Measurements from ENCODE around the gene PRADC1. TPM values are rescaled to one million over a fixed set of nuclear protein-coding genes. Genes with fewer than 3 reads are reported as not detected.

The PRADC1 gene
- total and polyA plus RNA-seq, 9 of the 15 experiments (the other 6 are each of a cell fraction or from before 2014, with no cell fraction given), result 7.3 to 47.4 (median 34.2) TPM

DNA sequence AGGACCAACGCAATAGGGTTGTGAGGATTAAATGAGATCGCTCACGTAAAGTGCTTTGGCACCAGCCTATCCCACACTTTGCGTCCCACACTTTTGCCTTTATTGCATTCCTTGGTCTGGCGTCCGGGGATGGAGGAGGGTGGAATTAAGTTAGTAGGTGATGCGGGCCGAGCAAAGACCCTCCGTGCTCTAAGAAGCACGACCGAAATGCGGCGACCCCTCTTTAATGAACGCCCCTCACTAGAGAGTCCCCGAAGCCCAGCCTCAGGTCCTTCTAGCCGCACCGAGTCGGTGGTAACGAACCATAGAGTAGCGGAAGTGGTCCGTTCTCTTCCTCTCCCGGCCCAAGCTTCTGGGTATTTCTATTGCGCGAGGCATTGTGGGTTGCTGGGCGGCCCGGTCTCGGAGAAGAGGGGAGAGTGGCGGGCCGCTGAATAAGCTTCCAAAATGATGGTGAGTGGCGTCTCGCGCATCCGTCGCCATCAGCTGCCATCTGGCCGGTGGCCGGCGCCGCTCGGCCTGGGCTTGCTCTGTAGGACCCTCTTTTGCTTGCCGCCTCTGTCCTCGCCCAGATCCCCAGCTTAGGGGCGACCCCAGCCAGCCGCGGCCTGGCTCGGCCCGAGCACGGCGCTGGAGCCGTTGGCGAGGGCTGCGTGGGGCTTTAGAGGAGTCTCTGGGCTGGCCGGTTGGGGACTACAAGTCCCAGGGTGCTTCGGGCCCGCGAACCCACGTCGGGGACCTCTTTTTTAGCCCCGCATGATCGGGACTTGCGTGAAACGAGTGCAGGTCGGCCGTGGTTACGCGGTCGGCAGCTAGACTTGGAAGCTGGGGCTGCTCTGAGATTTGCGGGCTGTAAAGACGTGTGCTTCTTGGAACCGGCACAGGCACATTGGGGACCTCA is 1.1 kb upstream of the PRADC1 start, which contains the start of gene CCT7 (continued):
- TF ChIP-seq ZNF175 (CRISPR knock-in tag; IDR thresholded peaks at IDR 0.05; ENCODE audit: low read depth) (no peak), ZFPM2 (CRISPR knock-in tag; IDR thresholded peaks at IDR 0.05) (no peak), GTF2F1 (IDR thresholded peaks at IDR 0.05; ENCODE audit: low read depth, low read length) (no peak), STAG1 (CRISPR knock-in tag; IDR thresholded peaks at IDR 0.05; ENCODE audit: borderline replicate concordance) (no peak), PRPF4 (IDR thresholded peaks at IDR 0.05; ENCODE audit: insufficient read depth, low read depth, low read length, poor library complexity, severe bottlenecking) (peak; percentile 53), U2AF1 (optimal IDR thresholded peaks at IDR 0.05; ENCODE audit: low read depth, low read length) (peak; percentile 46), FOS (IDR thresholded peaks at IDR 0.05; ENCODE audit: extremely low read depth, insufficient read length) (no peak), TARDBP (IDR thresholded peaks at IDR 0.05) (no peak), CHCHD3 (CRISPR knock-in tag; IDR thresholded peaks at IDR 0.05) (no peak), MAFG (tag; conservative IDR thresholded peaks at IDR 0.05) (no peak), ZBTB7A (IDR thresholded peaks at IDR 0.05; ENCODE audit: borderline replicate concordance, control insufficient read depth, low read depth, low read length) (peak; percentile 66; the same call in 1 of the 2 replicates), ZNF316 (IDR thresholded peaks at IDR 0.05) (no peak)
- TF ChIP-seq, protein P1, sequence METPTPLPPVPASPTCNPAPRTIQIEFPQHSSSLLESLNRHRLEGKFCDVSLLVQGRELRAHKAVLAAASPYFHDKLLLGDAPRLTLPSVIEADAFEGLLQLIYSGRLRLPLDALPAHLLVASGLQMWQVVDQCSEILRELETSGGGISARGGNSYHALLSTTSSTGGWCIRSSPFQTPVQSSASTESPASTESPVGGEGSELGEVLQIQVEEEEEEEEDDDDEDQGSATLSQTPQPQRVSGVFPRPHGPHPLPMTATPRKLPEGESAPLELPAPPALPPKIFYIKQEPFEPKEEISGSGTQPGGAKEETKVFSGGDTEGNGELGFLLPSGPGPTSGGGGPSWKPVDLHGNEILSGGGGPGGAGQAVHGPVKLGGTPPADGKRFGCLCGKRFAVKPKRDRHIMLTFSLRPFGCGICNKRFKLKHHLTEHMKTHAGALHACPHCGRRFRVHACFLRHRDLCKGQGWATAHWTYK (CRISPR knock-in tag; IDR thresholded peaks at IDR 0.05), result peak; percentile 69; the same call in 1 of the 2 replicates
- TF ChIP-seq, protein P2, sequence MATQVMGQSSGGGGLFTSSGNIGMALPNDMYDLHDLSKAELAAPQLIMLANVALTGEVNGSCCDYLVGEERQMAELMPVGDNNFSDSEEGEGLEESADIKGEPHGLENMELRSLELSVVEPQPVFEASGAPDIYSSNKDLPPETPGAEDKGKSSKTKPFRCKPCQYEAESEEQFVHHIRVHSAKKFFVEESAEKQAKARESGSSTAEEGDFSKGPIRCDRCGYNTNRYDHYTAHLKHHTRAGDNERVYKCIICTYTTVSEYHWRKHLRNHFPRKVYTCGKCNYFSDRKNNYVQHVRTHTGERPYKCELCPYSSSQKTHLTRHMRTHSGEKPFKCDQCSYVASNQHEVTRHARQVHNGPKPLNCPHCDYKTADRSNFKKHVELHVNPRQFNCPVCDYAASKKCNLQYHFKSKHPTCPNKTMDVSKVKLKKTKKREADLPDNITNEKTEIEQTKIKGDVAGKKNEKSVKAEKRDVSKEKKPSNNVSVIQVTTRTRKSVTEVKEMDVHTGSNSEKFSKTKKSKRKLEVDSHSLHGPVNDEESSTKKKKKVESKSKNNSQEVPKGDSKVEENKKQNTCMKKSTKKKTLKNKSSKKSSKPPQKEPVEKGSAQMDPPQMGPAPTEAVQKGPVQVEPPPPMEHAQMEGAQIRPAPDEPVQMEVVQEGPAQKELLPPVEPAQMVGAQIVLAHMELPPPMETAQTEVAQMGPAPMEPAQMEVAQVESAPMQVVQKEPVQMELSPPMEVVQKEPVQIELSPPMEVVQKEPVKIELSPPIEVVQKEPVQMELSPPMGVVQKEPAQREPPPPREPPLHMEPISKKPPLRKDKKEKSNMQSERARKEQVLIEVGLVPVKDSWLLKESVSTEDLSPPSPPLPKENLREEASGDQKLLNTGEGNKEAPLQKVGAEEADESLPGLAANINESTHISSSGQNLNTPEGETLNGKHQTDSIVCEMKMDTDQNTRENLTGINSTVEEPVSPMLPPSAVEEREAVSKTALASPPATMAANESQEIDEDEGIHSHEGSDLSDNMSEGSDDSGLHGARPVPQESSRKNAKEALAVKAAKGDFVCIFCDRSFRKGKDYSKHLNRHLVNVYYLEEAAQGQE (IDR thresholded peaks at IDR 0.05; ENCODE audit: borderline replicate concordance), result no peak
- TF ChIP-seq, protein P2 (CRISPR knock-in tag; IDR thresholded peaks at IDR 0.05; ENCODE audit: low read depth), result no peak
- TF ChIP-seq, protein P3, sequence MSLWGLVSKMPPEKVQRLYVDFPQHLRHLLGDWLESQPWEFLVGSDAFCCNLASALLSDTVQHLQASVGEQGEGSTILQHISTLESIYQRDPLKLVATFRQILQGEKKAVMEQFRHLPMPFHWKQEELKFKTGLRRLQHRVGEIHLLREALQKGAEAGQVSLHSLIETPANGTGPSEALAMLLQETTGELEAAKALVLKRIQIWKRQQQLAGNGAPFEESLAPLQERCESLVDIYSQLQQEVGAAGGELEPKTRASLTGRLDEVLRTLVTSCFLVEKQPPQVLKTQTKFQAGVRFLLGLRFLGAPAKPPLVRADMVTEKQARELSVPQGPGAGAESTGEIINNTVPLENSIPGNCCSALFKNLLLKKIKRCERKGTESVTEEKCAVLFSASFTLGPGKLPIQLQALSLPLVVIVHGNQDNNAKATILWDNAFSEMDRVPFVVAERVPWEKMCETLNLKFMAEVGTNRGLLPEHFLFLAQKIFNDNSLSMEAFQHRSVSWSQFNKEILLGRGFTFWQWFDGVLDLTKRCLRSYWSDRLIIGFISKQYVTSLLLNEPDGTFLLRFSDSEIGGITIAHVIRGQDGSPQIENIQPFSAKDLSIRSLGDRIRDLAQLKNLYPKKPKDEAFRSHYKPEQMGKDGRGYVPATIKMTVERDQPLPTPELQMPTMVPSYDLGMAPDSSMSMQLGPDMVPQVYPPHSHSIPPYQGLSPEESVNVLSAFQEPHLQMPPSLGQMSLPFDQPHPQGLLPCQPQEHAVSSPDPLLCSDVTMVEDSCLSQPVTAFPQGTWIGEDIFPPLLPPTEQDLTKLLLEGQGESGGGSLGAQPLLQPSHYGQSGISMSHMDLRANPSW (CRISPR knock-in tag; IDR thresholded peaks at IDR 0.05), result no peak; the same call in 1 of the 2 replicates

All from K562 (cell line).